ENCODE measurements around the gene PLB1. TPM values are rescaled to one million over a fixed set of nuclear protein-coding genes. Genes with fewer than 3 reads are reported as not detected.

Gene PLB1
- total RNA-seq, 1 experiment from 2014 or later: 0.40 TPM

- Histone ChIP-seq H3K9ac (ENCODE audit: low read length) (no peak overlapping the region), H3K4me2 (ENCODE audit: low read length) (no peak overlapping the region), H3K27ac (ENCODE audit: low read length) (no peak overlapping the region), H3K79me2 (ENCODE audit: low read length) (no peaks in the 10 kb centered on the region), H3K9me3 (ENCODE audit: low read length) (no peaks in the 10 kb centered on the region), H3K4me3 (ENCODE audit: low read length) (no peak overlapping the region), H2AFZ (ENCODE audit: low read length) (no peak overlapping the region), H3F3A (ENCODE audit: low read length, unreplicated experiment) (no peaks in the 10 kb centered on the region), H4K20me1 (ENCODE audit: low read length) (no peaks in the 10 kb centered on the region), H3K27me3 (ENCODE audit: low read length) (no peaks in the 10 kb centered on the region), H3K36me3 (ENCODE audit: low read depth, low read length) (no peaks in the 10 kb centered on the region), H3K4me1 (ENCODE audit: insufficient read depth, low read length) (peaks cover 6% of the 10 kb centered on the region; the same call in 1 of the 2 replicates), H3K9me2 (replicated peaks; ENCODE audit: low read length) (no peaks in the 10 kb centered on the region)
- ATAC-seq (no peak), DNase-seq (no peak)
- CTCF ChIA-PET: no interaction called here
- intact Hi-C loops (cut with micrococcal nuclease): no loop called here
- POLR2A ChIA-PET (ENCODE audit: unreplicated experiment): no interaction called here
- TF ChIP-seq EZH2phosphoT487 (IDR thresholded peaks at IDR 0.05; ENCODE audit: borderline replicate concordance, low read length): no peak
- no TSS peak for BruUV-seq (replicated peaks)
These were observed 183.1 kb downstream of the PLB1 start for GRCh38 chr2:28678944-28679343.

GRCh38 chr2:28680657-28681056 lies 184.8 kb downstream of the PLB1 start:
- no peaks in the 10 kb centered on the region for H3K27me3 ChIP-seq (ENCODE audit: low read length)
- no peak overlapping the region for H3K9ac ChIP-seq (ENCODE audit: low read length)
- peaks cover 6% of the 10 kb centered on the region; the same call in 1 of the 2 replicates for H3K4me1 ChIP-seq (ENCODE audit: insufficient read depth, low read length)
- no peaks in the 10 kb centered on the region for H3K9me3 ChIP-seq (ENCODE audit: low read length)
- H3F3A ChIP-seq (ENCODE audit: low read length, unreplicated experiment): no peaks in the 10 kb centered on the region
- TF ChIP-seq EZH2 (IDR thresholded peaks at IDR 0.05; ENCODE audit: low read length, unreplicated experiment) (no peak), CTCF (conservative IDR thresholded peaks at IDR 0.05; ENCODE audit: low read depth, low read length) (no peak), EZH2phosphoT487 (IDR thresholded peaks at IDR 0.05; ENCODE audit: borderline replicate concordance, low read length) (no peak)
- H3K36me3 ChIP-seq (ENCODE audit: low read depth, low read length): no peaks in the 10 kb centered on the region
- no peak overlapping the region for H3K4me3 ChIP-seq (ENCODE audit: low read length)
- H3K4me2 ChIP-seq (ENCODE audit: low read length): no peak overlapping the region
- BruUV-seq (replicated peaks): no TSS peak
- H4K20me1 ChIP-seq (ENCODE audit: low read length): no peaks in the 10 kb centered on the region
- H3K79me2 ChIP-seq (ENCODE audit: low read length): no peaks in the 10 kb centered on the region
- DNase-seq (no peak), ATAC-seq (no peak)
- ChIA-PET CTCF (no interaction called here), POLR2A (ENCODE audit: unreplicated experiment) (no interaction called here)
- H2AFZ ChIP-seq (ENCODE audit: low read length): no peak overlapping the region
- intact Hi-C loops (cut with micrococcal nuclease): no loop called here
- H3K9me2 ChIP-seq (replicated peaks; ENCODE audit: low read length): no peaks in the 10 kb centered on the region
- no peak overlapping the region for H3K27ac ChIP-seq (ENCODE audit: low read length)

- Histone ChIP-seq H3K4me1 (ENCODE audit: insufficient read depth, low read length) (peaks cover 6% of the 10 kb centered on the region; the same call in 1 of the 2 replicates), H3K79me2 (ENCODE audit: low read length) (no peaks in the 10 kb centered on the region), H3F3A (ENCODE audit: low read length, unreplicated experiment) (no peaks in the 10 kb centered on the region), H3K4me3 (ENCODE audit: low read length) (no peak overlapping the region), H3K27ac (ENCODE audit: low read length) (no peak overlapping the region), H3K9me3 (ENCODE audit: low read length) (no peaks in the 10 kb centered on the region), H2AFZ (ENCODE audit: low read length) (no peak overlapping the region), H3K9me2 (replicated peaks; ENCODE audit: low read length) (no peaks in the 10 kb centered on the region), H3K27me3 (ENCODE audit: low read length) (no peaks in the 10 kb centered on the region), H3K4me2 (ENCODE audit: low read length) (no peak overlapping the region), H3K9ac (ENCODE audit: low read length) (no peak overlapping the region), H3K36me3 (ENCODE audit: low read depth, low read length) (no peaks in the 10 kb centered on the region), H4K20me1 (ENCODE audit: low read length) (no peaks in the 10 kb centered on the region)
- ChIA-PET POLR2A (ENCODE audit: unreplicated experiment) (no interaction called here), CTCF (no interaction called here)
- intact Hi-C loops (cut with micrococcal nuclease): no loop called here
- BruUV-seq (replicated peaks): no TSS peak
- DNase-seq (no peak), ATAC-seq (no peak)
- TF ChIP-seq EZH2phosphoT487 (IDR thresholded peaks at IDR 0.05; ENCODE audit: borderline replicate concordance, low read length) (no peak), CTCF (conservative IDR thresholded peaks at IDR 0.05; ENCODE audit: low read depth, low read length) (no peak), EZH2 (IDR thresholded peaks at IDR 0.05; ENCODE audit: low read length, unreplicated experiment) (no peak)
These were observed 185.3 kb downstream of the PLB1 start for GRCh38 chr2:28681158-28681571.
